HepG2 (cell line): ENCODE measurements around the gene GJB5.

Experiments
- NR2C2 ChIP-seq: sonication (generic); formaldehyde crosslinking; IDR thresholded peaks from 2 replicates; pipeline ENCODE4 v1.4.0; 2020; ENCODE audit warnings: missing genetic modification reagents, mild to moderate bottlenecking, moderate library complexity, borderline replicate concordance
- SOX13 ChIP-seq, 3 experiments: fragments of 450-650 bp in 1 of 3; sonication (generic) in 1 of 3; formaldehyde crosslinking in 1 of 3; IDR thresholded peaks in 2 of 3; conservative IDR thresholded peaks in 1 of 3; 2 replicates each; pipeline versions ENCODE4 v1.5.0 to v1.6.1; 2016 to 2020; ENCODE audit warnings: antibody characterized with exemption in 1 of 3, mild to moderate bottlenecking in 1 of 3, missing compliant biosample characterization in 1 of 3, missing genetic modification reagents in 1 of 3, moderate library complexity in 1 of 3
- ZNF549 ChIP-seq: sonication (generic); formaldehyde crosslinking; IDR thresholded peaks from 2 replicates; pipeline ENCODE4 v1.5.0; 2020; ENCODE audit warnings: missing genetic modification reagents

GRCh38 chr1:34762474-34763141 lies 7.8 kb downstream of the GJB5 start:
- TF ChIP-seq ZNF549 = no peak
- TF ChIP-seq NR2C2 = no peak
- TF ChIP-seq SOX13 (IDR thresholded peaks at IDR 0.05) = no peak
- no peak for TF ChIP-seq SOX13 (CRISPR knock-in tag; conservative IDR thresholded peaks at IDR 0.05 in 1 of 2, IDR thresholded peaks at IDR 0.05 in 1 of 2)
